ENCODE measurements around the gene STK17A.
"Not testable (repeated sequence)": the region's sequence is repeated elsewhere in the genome, so short reads cannot be mapped to it uniquely, and the experiment has no call there.

STK17A gene

GRCh38 chr7:43602256-43602655 is 19.3 kb downstream of the STK17A start:
- DNase-seq, result no peak

- no peak for DNase-seq
Measured at GRCh38 chr7:43604251-43604650, 21.3 kb downstream of the STK17A start.

GRCh38 chr7:43609097-43609496 is 26.2 kb downstream of the STK17A start:
- no peak for DNase-seq

- no peak for DNase-seq
Measured at GRCh38 chr7:43612128-43612527, 29.2 kb downstream of the STK17A start.

- no peak for DNase-seq
Measured at GRCh38 chr7:43612599-43613589, 30.0 kb downstream of the STK17A start.

GRCh38 chr7:43615558-43616145 is 32.7 kb downstream of the STK17A start:
- no peak for DNase-seq

GRCh38 chr7:43616977-43617376 is 34.1 kb downstream of the STK17A start:
- no peak for DNase-seq

GRCh38 chr7:43618073-43618472 is 35.2 kb downstream of the STK17A start:
- DNase-seq, result no peak

- no peak for DNase-seq
Measured at GRCh38 chr7:43619213-43620012, 36.5 kb downstream of the STK17A start.

- no peak for DNase-seq
Measured at GRCh38 chr7:43621729-43622448, 39.0 kb downstream of the STK17A start.

GRCh38 chr7:43624156-43624555 is 41.2 kb downstream of the STK17A start:
- no peak for DNase-seq

- DNase-seq, result no peak
Measured at GRCh38 chr7:43625453-43625852, 42.5 kb downstream of the STK17A start.

GRCh38 chr7:43625980-43626379 is 43.1 kb downstream of the STK17A start:
- no peak for DNase-seq

- no peak for DNase-seq
Measured at GRCh38 chr7:43626695-43627094, 43.8 kb downstream of the STK17A start.

GRCh38 chr7:43627798-43628197 is 44.9 kb downstream of the STK17A start:
- DNase-seq, result not testable (repeated sequence)

- DNase-seq, result no peak
Measured at GRCh38 chr7:43628431-43628830, 45.5 kb downstream of the STK17A start.

- DNase-seq, result no peak
Measured at GRCh38 chr7:43629857-43630256, 46.9 kb downstream of the STK17A start.

- DNase-seq, result no peak
Measured at GRCh38 chr7:43630482-43630881, 47.6 kb downstream of the STK17A start.

GRCh38 chr7:43631559-43631958 is 48.7 kb downstream of the STK17A start:
- DNase-seq, result no peak

- no peak for DNase-seq
Measured at GRCh38 chr7:43632746-43633145, 49.8 kb downstream of the STK17A start.

GRCh38 chr7:43634384-43634783 is 51.5 kb downstream of the STK17A start:
- DNase-seq, result no peak

GRCh38 chr7:43636093-43636492 is 53.2 kb downstream of the STK17A start:
- DNase-seq, result peak; percentile 95
